HG02885 (cell line): Measurements from ENCODE around the gene UBXN10.

Experiments used
- ATAC-seq: cut with Tn5 transposase; IDR thresholded peaks from one replicate; pipeline ENCODE4 v1.9.1; 2021; ENCODE audit warnings: mild to moderate bottlenecking; ENCODE audit not compliant: unreplicated experiment, poor library complexity

The UBXN10 gene

DNA sequence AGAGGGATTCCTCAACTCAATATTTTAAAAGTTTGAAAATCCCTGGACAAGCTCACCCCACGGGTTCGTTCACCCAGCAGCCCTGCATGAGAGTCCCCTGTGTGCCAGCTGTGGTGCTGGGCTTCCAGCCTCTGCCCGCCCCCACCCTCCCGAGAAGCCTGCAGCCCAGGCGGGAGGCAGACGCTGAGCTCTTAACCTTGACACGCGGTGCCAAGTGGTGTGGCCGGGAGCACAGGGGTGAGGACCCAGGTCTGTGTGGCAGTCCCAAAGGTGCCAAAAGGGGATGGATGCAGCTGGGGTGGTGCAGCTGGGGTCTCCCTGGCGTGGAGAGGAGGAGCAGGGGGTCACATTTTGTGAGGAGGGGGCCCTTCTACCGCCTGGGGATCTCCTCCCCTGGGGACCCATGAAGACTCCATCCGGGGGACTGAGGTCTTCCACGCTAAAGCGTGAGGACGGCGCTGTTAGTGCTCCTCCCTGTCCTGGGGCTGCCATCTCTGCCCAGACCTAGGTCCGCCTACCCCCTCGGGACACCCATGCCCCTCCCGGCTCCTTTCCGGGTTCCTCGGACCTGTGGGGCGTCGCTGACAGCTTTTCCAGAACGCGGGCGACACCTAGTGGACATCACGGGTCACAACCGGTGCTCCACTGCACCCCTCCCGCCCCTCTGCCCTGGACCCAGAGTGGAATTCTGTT, 33.8 kb upstream of the UBXN10 start:
- ATAC-seq = no peak

DNA sequence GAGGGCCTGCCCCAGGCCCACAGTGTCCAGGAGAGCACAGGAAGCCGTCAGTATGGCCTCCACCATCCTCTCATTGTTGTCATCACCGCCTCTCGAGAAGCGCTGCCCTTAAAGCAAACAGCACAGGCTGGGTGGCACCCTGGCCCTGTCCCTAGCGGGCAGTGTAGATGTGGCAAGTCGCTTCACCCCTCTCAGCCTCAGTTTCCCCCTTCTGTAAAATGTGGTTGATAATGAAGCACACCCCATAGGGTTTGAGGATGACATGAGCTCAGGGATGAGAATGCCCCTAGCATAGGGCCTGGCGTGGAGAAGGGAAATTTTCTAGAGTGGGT, 33.3 kb upstream of the UBXN10 start:
- no peak for ATAC-seq

DNA sequence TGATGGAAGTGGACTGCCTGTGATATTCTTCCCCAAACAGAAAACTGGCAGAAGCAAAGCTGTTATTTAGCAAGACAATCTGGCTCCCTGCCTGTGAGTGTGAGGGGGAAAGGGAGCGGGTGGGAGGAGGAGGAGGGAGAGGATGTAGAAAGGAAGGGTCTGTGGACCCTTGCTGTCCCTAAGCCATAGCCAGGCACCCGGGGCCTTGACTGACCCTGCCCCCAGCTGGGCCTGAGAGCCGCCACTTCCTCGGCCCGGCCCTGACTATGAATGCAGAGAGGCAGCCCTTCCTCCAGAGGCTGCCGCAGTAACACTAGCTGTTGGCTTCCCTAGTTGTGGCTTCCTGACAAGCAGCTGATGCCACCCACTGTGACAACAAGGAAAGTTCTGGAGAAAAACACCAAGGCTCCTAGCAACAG, 32.9 kb upstream of the UBXN10 start:
- ATAC-seq = no peak

DNA sequence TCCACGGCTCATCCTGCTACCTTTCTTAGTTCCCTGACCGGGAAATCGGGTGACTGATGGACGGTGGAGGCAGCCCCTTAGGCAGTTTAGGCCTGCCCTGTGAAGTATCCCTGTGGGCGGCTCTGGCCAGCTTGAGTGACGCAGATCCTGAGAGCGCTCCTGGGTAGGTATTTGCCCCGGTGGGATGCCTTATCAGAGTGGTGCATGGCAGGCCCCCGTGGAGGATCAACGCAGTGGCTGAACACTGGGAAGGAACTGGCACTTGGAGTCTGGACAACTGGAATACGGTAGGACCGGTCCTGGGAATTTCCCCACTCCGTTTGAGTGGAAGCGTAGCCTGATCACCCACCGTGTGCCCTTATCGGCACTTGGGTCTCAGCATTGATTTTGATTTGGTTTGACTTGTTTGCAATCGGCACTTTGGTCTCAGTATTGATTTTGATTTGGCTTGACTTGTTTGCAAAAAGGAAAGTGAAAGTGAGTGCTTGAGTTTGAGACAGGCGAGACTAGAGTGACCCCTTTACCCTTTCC, 31.5 kb upstream of the UBXN10 start:
- no peak for ATAC-seq

DNA sequence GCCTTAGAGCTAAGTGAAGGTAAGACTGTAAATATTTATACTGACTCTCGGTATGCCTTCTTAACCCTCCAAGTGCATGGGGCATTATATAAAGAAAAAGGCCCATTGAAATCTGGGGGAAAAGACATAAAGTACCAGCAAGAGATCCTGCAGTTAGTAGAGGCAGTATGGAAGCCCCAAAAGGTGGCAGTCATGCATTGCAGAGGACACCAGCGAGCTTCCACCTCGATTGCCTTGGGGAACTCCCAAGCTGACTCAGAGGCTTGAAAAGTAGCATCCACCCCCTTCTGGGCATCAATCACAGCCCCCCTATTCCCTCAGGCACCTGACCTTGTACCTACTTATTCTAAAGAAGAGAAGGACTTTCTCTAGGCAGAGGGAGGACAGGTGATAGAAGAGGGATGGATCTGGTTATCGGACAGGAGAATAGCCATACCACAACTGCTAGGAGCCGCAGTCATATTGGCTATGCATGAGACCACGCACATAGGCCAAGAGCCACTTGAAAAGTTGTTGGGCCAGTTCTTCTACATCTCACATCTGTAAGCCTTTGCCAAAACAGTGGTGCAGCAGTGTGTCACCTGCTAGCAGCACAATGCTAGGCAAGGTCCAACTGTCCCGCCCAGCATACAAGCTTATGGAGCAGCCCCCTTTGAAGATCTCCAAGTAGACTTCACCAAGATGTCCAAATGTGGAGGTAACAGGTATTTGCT, 27.4 kb upstream of the UBXN10 start:
- no peak for ATAC-seq

DNA sequence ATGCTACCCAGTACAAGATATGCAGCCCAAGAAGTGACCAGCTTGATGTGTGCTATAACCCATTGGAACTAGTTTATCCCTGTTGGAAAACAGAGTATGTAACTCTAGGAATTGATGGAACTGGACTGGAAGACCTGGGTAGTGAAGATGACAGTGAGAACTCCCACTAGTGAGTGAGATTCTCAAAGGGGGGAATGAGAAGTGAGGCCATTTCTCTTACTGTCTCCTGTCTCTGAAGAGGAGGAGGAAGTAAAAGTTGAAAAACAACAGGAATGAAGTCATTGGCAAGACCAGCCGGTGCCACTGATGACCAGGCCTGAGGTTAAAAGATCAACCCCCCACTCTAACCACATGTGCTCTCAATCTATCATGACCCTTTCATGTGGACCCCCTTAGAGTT, 25.9 kb upstream of the UBXN10 start:
- ATAC-seq = no peak

DNA sequence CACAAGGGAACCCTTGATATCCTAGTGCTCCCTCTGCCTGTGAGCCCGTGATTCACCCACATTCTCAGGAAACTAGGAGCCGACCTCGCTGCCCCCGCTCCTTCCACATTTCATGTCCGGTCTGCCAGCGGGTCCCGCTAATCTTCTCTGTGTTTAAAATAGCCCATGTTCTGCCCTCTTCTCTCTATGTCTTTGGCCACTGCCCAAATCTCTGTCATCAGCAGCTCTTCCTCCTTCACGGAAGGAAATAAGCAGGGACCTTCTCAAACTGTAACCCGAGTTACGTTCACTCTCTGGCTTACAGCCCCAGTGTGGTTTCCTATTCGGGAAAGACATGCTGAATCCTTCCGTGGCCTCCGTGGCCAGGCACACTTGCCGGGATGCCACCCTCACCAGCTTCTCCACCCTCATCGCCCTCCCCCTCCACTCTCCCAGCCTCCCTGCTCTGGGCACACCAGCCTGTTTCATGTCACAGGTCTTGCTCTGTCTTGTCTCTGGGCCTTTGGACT, 21.1 kb upstream of the UBXN10 start:
- ATAC-seq = no peak

DNA sequence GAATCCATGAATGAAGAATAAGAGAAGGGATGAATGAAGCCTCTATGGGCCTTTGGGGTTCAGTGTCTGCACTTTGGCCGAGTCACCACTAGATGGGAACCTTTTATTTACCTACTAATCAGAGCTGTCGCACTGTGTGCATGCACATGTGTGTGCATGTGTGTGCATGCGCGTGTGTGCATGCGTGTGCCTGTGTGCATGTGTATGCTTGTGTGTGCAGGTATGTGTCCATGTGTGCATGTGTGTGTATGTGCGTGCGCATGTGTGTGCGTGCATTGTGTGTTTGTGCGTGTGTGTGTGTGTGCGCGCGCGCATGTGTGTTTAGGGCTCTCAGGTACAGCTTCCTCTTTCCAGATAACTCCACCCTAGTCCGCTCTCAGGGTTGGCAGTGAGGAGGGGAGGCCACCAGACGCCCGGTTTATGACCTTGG, 20.4 kb upstream of the UBXN10 start:
- ATAC-seq = no peak

DNA sequence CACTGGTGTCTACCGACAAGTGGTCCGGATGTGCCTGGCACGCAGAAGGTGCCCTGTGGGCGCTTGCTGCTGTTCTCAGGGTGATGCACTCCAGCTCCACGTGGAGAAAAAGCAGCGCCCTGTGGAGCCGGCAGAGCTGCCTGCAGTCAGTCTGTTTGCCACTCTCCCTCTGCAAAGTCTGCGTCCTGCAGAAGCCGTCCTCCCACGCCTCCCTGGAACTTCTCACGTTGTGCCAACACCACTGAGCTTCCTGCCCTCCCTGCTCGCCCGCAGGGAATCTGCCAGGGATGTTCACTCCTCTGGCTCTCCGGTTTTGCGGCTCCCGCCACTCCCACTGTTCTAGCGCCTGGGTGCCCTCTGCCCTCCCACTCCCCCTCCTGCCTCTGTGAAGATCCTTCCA, 19.8 kb upstream of the UBXN10 start:
- ATAC-seq = no peak

DNA sequence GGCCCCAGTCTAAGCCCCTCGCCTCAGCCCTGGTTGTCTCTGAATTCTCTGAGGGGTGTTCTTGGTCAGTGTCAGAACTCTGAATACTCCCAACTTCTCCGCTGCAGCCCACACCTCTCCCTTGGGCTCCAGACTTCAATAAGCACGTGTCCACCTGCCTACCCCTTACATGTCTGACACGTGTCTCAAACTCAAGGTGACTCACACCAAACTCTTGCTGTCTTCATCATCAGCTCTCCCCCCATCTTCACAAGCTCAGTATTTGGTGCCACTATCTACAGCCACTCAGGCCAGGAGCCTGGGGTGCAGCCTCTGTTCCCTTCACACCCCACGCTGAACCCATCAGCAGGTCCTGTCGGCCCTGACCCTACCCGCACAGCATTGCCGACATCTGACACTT, 18.8 kb upstream of the UBXN10 start:
- ATAC-seq = no peak

DNA sequence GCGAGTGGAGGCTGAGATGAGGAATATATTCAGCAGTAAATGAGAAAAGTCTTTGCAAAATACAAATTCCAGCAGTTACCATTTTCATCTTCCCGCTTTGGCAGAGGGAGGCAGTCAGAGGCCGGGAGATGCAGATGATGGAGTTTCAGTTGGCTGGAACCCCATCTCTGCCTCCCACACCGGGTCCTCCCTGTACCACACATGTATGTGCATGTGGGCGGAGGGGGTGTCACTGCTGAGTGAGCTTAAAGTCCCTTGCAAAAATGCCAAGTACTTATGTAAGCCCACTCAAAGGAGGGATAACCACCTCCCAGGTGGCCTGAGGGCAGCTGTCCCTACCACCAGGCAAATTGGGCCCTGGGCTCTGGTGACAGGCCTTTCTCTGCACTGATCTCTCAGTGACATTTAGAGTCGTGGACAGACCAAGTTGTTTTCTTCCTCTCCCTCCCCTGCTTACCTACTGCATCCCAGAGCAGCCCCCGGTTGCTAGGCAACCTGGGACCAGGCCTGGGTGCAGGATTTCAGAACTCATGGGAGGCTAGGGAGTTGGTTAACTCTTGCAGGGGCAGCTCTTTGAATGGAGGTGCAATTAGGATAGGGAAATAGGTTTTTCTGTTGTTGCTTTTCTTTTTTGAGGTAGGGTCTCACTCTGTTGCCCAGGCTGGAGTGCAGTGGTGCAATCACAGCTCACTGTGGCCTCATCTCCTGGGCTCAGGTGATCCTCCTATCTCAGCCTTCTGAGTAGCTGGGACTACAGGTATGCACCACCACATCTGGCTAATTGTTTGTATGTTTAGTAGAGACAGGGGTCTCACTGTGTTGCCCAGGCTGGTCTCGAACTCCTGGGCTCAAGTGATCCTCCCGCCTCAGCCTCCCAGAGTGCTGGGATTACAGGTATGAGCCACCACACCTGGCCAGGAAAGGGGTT, 17.1 kb upstream of the UBXN10 start:
- no peak for ATAC-seq

DNA sequence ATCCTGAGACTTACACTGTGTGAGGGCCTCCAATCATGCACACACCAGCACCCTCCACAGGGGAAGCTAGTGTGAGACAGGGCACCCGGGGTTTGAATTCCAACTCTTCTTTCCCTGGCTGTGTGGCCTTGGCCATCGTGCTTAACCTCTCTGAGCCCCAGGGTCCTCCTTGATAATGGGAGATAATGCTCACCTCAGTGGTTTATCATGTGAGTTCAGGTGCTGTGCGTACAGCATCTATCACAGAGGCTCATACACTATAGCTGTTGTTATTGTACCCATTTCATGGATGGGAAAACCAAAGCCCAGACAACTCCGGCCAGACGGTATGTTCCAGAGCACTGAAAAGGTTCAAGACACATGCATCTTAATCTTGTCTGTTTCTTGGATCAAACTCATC, 16.0 kb upstream of the UBXN10 start:
- no peak for ATAC-seq

DNA sequence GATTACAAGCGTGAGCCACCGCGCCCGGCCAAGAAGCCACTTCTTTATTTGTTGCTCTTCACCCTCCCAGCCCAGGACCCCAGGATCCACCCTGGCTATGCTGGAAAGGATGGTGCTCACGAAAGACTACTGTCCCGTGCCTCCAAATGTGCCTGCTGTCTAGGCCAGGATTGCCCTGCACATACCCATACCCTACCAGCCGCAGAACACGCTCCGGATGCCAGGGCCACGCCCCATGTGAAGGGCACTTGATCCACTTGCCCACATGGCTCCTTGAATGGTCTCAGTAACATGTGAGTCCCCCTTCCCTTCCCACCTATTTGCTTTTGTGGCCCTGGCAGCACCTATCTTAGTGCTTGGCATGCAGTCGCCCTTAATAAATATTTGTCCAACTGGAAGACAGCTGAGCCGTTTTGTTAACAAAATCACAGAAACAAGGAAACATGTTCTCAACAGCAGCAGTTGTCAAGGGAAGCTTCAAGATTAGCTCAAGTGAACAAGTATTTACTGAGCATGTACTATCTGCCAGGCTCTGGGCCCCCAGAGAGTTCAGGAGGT, 13.8 kb upstream of the UBXN10 start:
- ATAC-seq = no peak

DNA sequence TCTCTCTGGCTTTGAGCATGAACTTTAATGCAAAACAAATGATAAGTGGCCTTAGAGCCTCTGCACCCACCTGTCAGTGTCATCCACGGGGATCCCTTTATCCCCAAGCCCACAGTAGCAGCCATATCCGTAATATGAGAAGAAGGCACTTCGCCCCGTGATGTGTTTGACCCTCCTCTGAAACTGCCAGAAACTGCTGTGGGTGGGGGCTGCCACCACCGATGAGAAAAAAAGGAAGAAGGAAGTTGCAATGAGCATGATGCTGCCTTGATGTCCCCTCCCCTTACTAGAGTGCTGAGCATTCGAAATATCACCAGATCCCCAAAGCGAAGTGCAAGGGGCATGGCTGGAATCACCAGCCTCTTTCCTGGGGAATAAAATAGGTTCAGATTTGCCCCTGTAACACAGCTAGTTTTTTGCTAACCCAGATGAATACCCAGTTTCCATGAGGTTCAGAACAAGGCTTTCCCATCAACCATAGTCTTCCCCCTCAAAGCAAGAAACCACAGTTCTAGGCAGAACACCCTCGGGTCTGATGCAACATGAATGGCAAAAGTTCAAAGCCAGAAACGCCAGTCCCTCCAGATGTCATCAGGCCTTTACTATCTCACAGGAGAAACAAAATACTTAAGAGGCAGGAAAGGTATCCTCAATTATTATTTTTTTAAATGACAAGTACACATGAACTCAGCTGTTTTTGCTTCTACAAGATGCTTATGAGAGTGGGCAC, 10.8 kb upstream of the UBXN10 start:
- no peak for ATAC-seq

DNA sequence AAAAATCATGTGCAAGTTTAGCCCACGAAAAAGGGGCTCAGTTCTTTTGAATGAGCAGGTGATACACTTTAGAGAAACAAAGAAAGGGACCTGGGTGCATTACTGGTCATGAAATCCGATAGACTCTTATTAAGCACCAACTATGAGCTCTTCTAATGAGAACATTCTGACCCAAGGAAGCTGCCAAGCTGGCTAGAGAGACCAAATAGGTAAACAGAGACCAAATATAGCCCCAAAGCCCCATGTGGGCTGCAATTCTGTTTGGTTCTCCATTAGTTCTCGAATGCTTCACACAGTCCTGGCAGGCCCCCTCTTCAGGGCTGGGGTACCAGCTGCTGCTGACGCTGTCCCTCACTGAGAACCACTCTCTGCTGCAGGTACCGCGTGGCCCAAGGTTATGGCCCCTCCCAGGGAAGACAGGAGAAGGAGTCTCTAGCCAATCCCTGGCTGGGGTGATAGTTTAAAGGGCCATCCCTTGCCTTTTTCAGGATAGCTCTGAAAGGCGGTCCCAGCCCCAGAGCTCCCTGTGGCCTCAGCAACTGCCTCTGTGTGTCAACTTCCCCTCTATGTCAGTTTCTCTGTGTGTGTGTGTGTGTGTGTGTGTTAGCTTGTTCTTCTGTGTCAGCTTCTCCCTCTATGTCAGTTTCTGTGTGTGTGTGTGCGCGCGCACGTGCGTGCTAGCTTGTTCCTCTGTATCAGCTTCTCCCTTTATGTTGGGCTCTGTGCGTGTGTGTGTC, 7.1 kb upstream of the UBXN10 start:
- ATAC-seq = no peak

DNA sequence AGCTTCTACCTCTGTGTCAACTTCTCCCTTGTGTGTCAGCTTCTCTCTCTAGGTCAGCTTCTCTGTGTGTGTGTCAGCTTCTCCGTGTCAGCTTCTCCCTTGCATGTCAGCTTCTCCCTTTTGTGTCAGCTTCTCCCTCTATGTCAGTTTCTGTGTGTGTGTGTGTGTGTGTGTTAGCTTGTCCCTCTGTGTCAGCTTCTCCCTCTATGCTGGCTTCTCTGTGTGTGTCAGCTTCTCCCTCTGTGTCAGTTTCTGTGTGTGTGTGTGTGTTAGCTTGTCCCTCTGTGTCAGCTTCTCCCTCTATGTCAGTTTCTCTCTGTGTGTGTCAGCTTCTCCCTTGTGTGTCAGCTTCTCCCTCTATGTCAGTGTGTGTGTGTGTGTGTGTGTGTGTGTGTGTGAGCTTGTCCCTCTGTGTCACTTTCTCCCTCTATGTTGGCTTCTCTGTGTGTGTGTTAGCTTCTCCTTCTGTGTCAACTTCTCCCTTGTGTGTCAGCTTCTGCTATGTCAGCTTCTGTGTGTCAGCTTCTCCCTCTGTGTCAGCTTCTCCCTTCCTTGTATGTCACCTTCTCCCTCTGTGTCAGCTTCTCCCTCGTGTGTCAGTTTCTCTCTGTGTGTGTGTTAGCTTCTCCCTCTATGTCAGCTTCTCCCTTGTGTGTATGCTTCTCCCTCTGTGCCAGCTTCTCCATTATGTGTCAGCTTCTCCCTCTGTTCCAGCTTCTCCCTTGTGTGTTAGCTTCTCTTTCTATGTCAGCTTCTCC, 6.3 kb upstream of the UBXN10 start:
- ATAC-seq = no peak

DNA sequence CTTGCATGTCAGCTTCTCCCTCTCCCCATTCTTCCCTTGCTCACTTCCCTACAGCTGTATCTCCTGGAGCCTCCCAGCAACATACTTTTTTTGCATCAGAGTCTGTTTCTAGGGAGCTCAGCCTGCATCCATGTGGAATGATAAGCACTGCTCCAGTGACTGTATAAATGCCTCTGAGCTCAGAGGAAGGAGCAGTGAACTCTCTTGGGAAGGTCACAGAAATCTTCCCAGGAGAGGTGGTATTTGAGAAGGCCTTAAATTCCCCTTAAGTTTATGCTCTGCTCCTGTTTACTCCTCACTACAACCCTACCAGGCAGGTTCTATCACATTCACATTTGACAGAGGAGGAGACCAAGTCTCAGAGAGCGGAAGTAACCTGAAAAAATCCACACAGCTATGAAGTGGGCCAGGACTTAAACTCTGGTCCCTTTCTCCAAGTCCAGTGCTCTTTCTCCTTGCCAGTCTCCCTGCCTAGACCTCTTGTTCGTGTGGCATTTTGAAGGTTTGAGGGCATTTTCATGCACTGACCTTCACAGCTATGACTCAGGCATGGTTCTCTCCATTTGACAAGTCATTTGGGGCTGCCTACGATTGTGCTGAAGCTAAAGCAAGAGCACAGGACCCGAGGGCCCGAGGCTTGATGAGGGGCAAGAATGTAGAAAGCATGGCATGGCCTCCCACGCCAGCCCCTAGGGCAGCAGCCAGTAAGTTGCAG, 5.6 kb upstream of the UBXN10 start:
- no peak for ATAC-seq

DNA sequence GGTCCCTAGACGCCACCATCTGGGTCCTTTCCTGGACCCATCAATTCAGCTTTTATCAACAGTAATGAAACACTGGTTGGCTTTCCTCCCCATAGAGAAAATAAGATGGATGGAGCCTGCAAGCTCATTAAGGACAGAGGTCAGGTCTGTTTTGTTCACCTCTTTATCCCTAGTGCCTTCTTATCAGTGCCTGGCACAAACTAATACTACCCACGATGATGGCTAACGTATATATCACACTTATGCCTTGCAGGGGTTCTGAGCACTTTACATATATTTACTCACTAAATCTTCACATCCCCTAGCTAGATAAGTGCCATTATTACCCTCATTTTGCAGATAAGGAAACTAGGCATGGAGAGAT, 5.1 kb upstream of the UBXN10 start:
- ATAC-seq = no peak
